GM23338 (cell line): Measurements from ENCODE around the gene FAM241A.

Experiments used
- CREB1 ChIP-seq: fragments of 250-450 bp; sonication (Bioruptor Pico); IDR thresholded peaks from 2 replicates; pipeline ENCODE4 v1.5.0; 2020; ENCODE audit warnings: low read depth, mild to moderate bottlenecking, moderate library complexity
- EZH2 ChIP-seq: fragments of 200-600 bp; sonication (generic); IDR thresholded peaks from one replicate; pipeline ENCODE4 v1.8.0; 2017; ENCODE audit warnings: antibody characterized with exemption, mild to moderate bottlenecking, low read depth; ENCODE audit not compliant: unreplicated experiment
- EZH2phosphoT487 ChIP-seq: fragments of 200-600 bp; sonication (generic); IDR thresholded peaks from one replicate; pipeline ENCODE4 v1.8.1; 2018; ENCODE audit warnings: antibody characterized with exemption; ENCODE audit not compliant: unreplicated experiment
- JUNB ChIP-seq: IDR thresholded peaks from one replicate; pipeline ENCODE4 v1.6.1; 2016; ENCODE audit warnings: antibody characterized with exemption; ENCODE audit not compliant: unreplicated experiment
- NANOG ChIP-seq: IDR thresholded peaks from 2 replicates; pipeline ENCODE4 v1.6.1; 2016; ENCODE audit warnings: antibody characterized with exemption, borderline replicate concordance
- POLR2AphosphoS5 ChIP-seq: IDR thresholded peaks from 2 replicates; pipeline ENCODE4 v1.6.1; 2016; ENCODE audit warnings: antibody characterized with exemption, low read depth
- STAT1 ChIP-seq: IDR thresholded peaks from one replicate; pipeline ENCODE4 v1.6.1; 2016; ENCODE audit warnings: antibody characterized with exemption; ENCODE audit not compliant: unreplicated experiment
- ZNF114 ChIP-seq: fragments of 250-450 bp; sonication (Bioruptor Pico); IDR thresholded peaks from 2 replicates; pipeline ENCODE4 v1.5.0; 2020; ENCODE audit warnings: mild to moderate bottlenecking, moderate library complexity
- ZNF331 ChIP-seq: fragments of 250-450 bp; sonication (Bioruptor Pico); IDR thresholded peaks from 2 replicates; pipeline ENCODE4 v1.5.0; 2020; ENCODE audit warnings: low read depth, mild to moderate bottlenecking, moderate library complexity
- TF ChIP-seq, protein P1 (sequence below), 2 experiments: fragments of 200-600 bp in 1 of 2; sonication (generic) in 1 of 2; conservative IDR thresholded peaks; 2 replicates each; pipeline versions ENCODE4 v1.5.1 to v1.6.1; 2016 to 2017; ENCODE audit warnings: antibody characterized with exemption in 2 of 2, low read depth in 2 of 2, mild to moderate bottlenecking in 2 of 2, moderate library complexity in 1 of 2
- TF ChIP-seq, protein P2 (sequence below): IDR thresholded peaks from one replicate; pipeline ENCODE4 v1.6.1; 2018; ENCODE audit warnings: antibody characterized with exemption; ENCODE audit not compliant: unreplicated experiment
- TF ChIP-seq, protein P3 (sequence below): fragments of 250-450 bp; sonication (Bioruptor Pico); IDR thresholded peaks from 2 replicates; pipeline ENCODE4 v1.5.0; 2020; ENCODE audit warnings: mild to moderate bottlenecking, moderate library complexity

DNA sequence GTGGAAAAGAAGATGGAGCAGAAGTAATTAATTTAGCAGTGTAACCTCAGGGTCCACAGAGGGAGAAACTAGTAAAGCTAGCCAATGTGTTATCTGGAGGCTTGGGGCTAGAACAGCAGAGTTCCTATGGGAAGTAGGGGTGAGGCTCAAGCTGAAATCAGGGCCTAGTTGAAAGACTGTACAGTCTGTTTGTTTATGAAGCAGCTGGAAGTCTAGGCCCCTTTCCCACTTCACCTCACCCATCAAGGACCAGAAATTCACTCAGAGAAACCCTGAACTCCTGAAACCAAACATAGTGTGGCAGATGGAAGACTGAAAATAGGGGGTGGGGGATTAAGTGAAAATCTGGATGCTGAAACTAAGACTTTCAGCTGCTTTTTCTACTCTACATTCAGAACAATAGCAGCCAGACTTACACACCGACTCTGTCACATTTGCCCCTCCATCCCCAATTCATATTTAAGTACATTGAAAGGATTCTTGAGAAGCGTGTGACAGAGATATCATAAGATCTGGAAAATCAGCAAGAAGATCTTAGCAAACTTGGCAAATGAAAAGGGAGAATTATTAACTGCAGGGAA is 32.6 kb upstream of the FAM241A start:
- TF ChIP-seq, protein P1, sequence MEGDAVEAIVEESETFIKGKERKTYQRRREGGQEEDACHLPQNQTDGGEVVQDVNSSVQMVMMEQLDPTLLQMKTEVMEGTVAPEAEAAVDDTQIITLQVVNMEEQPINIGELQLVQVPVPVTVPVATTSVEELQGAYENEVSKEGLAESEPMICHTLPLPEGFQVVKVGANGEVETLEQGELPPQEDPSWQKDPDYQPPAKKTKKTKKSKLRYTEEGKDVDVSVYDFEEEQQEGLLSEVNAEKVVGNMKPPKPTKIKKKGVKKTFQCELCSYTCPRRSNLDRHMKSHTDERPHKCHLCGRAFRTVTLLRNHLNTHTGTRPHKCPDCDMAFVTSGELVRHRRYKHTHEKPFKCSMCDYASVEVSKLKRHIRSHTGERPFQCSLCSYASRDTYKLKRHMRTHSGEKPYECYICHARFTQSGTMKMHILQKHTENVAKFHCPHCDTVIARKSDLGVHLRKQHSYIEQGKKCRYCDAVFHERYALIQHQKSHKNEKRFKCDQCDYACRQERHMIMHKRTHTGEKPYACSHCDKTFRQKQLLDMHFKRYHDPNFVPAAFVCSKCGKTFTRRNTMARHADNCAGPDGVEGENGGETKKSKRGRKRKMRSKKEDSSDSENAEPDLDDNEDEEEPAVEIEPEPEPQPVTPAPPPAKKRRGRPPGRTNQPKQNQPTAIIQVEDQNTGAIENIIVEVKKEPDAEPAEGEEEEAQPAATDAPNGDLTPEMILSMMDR (conservative IDR thresholded peaks at IDR 0.05; ENCODE audit: low read depth in 2 of 2), result no peak
- TF ChIP-seq POLR2AphosphoS5, result no peak
- TF ChIP-seq EZH2, result no peak
- TF ChIP-seq EZH2phosphoT487, result no peak
- TF ChIP-seq, protein P2, sequence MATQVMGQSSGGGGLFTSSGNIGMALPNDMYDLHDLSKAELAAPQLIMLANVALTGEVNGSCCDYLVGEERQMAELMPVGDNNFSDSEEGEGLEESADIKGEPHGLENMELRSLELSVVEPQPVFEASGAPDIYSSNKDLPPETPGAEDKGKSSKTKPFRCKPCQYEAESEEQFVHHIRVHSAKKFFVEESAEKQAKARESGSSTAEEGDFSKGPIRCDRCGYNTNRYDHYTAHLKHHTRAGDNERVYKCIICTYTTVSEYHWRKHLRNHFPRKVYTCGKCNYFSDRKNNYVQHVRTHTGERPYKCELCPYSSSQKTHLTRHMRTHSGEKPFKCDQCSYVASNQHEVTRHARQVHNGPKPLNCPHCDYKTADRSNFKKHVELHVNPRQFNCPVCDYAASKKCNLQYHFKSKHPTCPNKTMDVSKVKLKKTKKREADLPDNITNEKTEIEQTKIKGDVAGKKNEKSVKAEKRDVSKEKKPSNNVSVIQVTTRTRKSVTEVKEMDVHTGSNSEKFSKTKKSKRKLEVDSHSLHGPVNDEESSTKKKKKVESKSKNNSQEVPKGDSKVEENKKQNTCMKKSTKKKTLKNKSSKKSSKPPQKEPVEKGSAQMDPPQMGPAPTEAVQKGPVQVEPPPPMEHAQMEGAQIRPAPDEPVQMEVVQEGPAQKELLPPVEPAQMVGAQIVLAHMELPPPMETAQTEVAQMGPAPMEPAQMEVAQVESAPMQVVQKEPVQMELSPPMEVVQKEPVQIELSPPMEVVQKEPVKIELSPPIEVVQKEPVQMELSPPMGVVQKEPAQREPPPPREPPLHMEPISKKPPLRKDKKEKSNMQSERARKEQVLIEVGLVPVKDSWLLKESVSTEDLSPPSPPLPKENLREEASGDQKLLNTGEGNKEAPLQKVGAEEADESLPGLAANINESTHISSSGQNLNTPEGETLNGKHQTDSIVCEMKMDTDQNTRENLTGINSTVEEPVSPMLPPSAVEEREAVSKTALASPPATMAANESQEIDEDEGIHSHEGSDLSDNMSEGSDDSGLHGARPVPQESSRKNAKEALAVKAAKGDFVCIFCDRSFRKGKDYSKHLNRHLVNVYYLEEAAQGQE, result no peak
- no peak for TF ChIP-seq CREB1 (CRISPR knock-in tag)
- no peak for TF ChIP-seq STAT1
- TF ChIP-seq, protein P3, sequence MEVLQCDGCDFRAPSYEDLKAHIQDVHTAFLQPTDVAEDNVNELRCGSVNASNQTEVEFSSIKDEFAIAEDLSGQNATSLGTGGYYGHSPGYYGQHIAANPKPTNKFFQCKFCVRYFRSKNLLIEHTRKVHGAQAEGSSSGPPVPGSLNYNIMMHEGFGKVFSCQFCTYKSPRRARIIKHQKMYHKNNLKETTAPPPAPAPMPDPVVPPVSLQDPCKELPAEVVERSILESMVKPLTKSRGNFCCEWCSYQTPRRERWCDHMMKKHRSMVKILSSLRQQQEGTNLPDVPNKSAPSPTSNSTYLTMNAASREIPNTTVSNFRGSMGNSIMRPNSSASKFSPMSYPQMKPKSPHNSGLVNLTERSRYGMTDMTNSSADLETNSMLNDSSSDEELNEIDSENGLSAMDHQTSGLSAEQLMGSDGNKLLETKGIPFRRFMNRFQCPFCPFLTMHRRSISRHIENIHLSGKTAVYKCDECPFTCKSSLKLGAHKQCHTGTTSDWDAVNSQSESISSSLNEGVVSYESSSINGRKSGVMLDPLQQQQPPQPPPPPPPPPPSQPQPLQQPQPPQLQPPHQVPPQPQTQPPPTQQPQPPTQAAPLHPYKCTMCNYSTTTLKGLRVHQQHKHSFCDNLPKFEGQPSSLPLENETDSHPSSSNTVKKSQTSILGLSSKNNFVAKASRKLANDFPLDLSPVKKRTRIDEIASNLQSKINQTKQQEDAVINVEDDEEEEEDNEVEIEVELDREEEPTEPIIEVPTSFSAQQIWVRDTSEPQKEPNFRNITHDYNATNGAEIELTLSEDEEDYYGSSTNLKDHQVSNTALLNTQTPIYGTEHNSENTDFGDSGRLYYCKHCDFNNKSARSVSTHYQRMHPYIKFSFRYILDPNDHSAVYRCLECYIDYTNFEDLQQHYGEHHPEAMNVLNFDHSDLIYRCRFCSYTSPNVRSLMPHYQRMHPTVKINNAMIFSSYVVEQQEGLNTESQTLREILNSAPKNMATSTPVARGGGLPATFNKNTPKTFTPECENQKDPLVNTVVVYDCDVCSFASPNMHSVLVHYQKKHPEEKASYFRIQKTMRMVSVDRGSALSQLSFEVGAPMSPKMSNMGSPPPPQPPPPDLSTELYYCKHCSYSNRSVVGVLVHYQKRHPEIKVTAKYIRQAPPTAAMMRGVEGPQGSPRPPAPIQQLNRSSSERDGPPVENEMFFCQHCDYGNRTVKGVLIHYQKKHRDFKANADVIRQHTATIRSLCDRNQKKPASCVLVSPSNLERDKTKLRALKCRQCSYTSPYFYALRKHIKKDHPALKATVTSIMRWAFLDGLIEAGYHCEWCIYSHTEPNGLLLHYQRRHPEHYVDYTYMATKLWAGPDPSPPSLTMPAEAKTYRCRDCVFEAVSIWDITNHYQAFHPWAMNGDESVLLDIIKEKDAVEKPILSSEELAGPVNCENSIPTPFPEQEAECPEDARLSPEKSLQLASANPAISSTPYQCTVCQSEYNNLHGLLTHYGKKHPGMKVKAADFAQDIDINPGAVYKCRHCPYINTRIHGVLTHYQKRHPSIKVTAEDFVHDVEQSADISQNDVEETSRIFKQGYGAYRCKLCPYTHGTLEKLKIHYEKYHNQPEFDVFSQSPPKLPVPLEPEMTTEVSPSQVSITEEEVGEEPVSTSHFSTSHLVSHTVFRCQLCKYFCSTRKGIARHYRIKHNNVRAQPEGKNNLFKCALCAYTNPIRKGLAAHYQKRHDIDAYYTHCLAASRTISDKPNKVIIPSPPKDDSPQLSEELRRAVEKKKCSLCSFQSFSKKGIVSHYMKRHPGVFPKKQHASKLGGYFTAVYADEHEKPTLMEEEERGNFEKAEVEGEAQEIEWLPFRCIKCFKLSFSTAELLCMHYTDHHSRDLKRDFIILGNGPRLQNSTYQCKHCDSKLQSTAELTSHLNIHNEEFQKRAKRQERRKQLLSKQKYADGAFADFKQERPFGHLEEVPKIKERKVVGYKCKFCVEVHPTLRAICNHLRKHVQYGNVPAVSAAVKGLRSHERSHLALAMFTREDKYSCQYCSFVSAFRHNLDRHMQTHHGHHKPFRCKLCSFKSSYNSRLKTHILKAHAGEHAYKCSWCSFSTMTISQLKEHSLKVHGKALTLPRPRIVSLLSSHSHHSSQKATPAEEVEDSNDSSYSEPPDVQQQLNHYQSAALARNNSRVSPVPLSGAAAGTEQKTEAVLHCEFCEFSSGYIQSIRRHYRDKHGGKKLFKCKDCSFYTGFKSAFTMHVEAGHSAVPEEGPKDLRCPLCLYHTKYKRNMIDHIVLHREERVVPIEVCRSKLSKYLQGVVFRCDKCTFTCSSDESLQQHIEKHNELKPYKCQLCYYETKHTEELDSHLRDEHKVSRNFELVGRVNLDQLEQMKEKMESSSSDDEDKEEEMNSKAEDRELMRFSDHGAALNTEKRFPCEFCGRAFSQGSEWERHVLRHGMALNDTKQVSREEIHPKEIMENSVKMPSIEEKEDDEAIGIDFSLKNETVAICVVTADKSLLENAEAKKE (CRISPR knock-in tag), result no peak
- TF ChIP-seq ZNF331 (CRISPR knock-in tag), result no peak
- TF ChIP-seq JUNB, result no peak
- TF ChIP-seq ZNF114 (CRISPR knock-in tag), result no peak
- TF ChIP-seq NANOG, result no peak
